Measurements from ENCODE around the gene GMPPA.
A peak's percentile ranks its signal among the peaks of the same experiment; 100 is the strongest.

GMPPA gene

DNA sequence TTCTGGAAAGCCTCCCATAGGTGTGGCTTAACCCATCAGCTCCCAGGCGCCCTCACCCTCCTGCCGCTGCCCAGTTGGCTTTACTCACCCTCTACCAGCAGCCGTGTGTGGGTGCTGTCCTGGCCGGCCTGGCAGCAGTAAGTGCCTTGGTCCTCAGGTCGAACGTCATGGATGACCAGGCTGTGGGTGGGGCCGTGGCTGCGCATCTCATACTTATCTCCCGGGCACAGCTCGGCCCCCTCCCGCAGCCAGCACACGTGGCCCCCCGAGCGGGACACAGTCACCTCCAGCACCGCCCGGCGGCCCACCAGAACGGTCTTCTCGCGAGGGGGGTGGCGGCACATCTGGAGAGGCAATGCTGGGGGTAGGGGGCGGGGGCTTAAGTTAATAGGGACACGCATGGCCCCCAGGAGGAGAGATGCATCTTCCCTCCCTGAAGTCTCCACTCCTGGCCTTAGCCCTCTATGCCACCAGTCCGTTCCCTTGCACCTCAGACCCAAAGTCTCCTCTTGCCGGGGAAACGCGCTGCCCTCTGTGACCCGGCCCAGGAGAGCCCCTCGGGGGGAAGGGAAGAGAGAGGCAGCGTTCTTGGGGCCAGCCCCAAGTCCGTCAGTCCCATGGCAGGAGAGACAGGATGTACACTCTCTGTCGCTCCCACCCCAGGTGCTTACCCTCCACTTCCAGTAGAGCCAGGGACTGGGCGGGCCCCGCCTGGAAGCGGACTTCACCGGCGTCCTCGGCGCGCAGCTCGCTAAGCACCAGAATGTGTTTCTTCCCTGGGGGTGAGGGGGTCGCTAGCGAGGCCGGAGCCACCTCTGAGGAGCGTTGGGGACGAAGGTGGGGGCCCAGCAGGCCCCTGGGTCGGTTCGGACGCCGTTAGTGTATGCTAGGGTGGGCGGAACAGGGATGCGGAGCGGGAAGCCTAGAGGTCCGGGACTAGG is 53.0 kb downstream of the GMPPA start:
- Mint-ChIP-seq H3K4me3 (peak overlapping the region; percentile 72), H3K27ac (peak overlapping the region; percentile 11), H3K27me3 (ENCODE audit: low read depth) (peaks cover 31% of the 10 kb centered on the region), H3K9me3 (no peaks in the 10 kb centered on the region), H3K4me1 (ENCODE audit: low read depth) (peaks cover 6% of the 10 kb centered on the region), H3K36me3 (ENCODE audit: low read depth) (no peaks in the 10 kb centered on the region)

DNA sequence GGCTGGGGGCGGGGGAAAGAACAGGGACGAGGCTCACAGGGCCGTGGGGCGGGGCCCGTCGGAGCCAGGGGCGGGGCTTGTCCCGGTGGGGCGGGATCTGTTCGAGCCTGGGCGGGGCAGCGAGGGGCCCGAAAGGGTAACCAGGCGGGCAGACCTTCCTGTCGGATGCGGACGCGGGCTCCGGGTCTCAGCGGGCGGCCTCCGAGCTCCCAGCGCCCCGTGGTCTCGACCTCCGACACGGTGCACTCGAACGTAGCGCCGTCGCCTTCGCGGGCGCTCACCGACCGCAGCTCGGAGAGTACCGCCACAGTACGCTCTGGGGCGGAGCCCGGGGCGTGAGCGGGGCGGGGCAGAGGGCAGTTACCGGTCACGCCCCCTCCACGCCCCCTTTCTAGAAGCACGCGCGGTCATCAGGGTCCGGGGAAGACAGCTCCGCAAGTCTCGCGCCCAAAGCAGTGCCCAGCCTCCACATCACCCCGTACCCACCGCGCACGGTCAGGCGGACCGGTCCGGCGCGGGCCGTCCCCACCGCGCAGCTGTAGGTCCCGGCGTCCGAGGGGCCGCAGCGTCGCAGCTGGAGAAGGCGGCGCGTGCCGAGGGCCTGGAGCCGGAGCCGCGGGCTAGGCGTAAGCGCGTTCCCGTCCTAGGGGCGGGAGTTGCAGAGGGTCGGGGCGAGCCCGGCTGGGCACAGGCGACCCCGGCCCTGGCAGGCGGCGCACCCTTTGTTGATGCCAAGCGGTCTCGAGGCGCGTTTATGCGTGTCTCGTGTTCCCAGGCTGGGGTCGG is 53.9 kb downstream of the GMPPA start:
- no peaks in the 10 kb centered on the region for H3K36me3 Mint-ChIP-seq (ENCODE audit: low read depth)
- no peaks in the 10 kb centered on the region for H3K9me3 Mint-ChIP-seq
- H3K4me1 Mint-ChIP-seq (ENCODE audit: low read depth): peaks cover 6% of the 10 kb centered on the region
- H3K4me3 Mint-ChIP-seq: peak overlapping the region; percentile 72
- peaks cover 31% of the 10 kb centered on the region for H3K27me3 Mint-ChIP-seq (ENCODE audit: low read depth)
- no peak overlapping the region for H3K27ac Mint-ChIP-seq

DNA sequence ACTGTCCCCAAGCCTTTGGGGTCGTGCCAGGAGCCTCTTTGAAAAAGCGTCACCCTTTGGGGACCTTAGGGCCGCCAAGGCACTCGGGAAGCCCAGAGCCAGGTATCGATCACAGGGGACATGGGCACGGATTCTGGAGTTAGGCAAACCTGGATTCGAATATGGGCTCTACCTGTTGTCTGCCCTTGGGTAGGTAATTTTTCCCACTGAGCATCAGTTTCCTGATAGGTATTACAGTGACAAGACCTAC is 54.4 kb downstream of the GMPPA start:
- peaks cover 31% of the 10 kb centered on the region for H3K27me3 Mint-ChIP-seq (ENCODE audit: low read depth)

DNA sequence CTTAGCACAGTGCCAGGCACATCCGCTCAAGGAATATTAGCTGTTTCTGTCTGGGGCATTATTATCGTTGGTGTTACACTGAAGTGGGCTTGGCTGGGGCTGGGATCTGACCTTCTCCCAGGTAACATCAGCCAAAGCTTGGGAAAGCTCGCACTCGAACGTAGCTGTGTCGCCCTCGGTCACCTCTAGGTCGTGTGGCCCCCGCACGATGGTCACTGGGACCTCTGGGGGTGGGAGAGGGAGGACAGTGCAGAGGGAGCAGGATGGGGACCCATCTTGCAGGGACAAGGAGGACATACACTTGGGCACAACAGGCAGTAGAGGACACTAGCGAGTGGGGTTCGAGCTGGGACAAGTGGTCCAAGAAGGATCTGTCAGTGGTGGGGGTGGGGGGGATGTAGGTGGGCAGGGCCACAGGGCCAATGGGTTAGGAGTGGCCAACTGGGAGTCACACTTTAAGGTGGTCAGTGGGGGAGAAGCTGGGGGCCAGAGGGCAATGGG is 54.8 kb downstream of the GMPPA start:
- Mint-ChIP-seq H3K27me3 (ENCODE audit: low read depth) (peaks cover 27% of the 10 kb centered on the region), H3K4me3 (no peak overlapping the region), H3K9me3 (no peaks in the 10 kb centered on the region), H3K27ac (no peak overlapping the region), H3K36me3 (ENCODE audit: low read depth) (no peaks in the 10 kb centered on the region), H3K4me1 (ENCODE audit: low read depth) (peaks cover 6% of the 10 kb centered on the region)

More for the DNA sequence above, 54.4 kb downstream of the GMPPA start:
- Mint-ChIP-seq H3K4me3 (no peak overlapping the region), H3K27ac (no peak overlapping the region), H3K9me3 (no peaks in the 10 kb centered on the region), H3K36me3 (ENCODE audit: low read depth) (no peaks in the 10 kb centered on the region), H3K4me1 (ENCODE audit: low read depth) (peaks cover 6% of the 10 kb centered on the region)

DNA sequence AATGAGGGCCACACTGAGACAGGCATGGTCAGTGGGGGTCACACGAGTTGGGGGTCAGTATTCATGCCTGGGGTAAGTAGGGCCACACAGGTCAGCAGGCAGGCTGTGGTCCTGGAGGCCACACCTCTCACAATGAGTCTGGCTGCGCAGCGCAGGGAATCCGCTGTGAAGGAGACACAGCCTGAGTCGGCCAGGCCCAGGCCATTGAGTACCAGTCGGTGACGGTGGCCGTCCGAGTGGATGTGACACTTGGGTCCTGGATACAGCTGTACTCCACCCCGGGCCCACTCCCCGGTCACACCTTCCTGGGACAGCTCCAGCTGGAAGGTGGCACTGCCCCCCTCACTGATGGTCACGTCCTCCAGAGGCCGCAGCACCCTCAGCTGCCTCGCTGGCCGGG is 55.7 kb downstream of the GMPPA start:
- no peaks in the 10 kb centered on the region for H3K36me3 Mint-ChIP-seq (ENCODE audit: low read depth)
- peaks cover 6% of the 10 kb centered on the region for H3K4me1 Mint-ChIP-seq (ENCODE audit: low read depth)
- H3K27ac Mint-ChIP-seq: no peak overlapping the region
- peaks cover 26% of the 10 kb centered on the region for H3K27me3 Mint-ChIP-seq (ENCODE audit: low read depth)
- H3K9me3 Mint-ChIP-seq: no peaks in the 10 kb centered on the region
- H3K4me3 Mint-ChIP-seq: no peak overlapping the region

DNA sequence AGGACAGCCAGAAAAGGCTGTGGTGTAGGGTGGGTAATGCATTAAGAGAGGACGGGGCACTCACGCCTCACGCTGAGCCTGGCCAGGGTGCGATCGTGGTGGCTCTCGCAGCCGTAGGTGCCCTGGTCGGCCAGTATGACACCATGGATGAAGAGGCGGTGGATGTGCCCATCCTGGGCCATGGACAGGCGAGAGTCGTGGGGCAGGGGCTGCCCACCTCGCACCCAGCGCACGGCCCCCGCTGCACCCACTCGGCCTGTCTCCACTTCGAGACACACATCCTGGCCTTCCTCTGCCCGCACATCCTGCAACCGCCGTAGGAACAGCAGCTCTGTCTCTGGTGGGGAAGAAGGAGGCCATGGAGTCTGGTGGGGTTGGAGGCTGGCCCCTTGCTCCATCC is 57.3 kb downstream of the GMPPA start:
- Mint-ChIP-seq H3K36me3 (ENCODE audit: low read depth) (no peaks in the 10 kb centered on the region), H3K27ac (no peak overlapping the region), H3K9me3 (no peaks in the 10 kb centered on the region)

DNA sequence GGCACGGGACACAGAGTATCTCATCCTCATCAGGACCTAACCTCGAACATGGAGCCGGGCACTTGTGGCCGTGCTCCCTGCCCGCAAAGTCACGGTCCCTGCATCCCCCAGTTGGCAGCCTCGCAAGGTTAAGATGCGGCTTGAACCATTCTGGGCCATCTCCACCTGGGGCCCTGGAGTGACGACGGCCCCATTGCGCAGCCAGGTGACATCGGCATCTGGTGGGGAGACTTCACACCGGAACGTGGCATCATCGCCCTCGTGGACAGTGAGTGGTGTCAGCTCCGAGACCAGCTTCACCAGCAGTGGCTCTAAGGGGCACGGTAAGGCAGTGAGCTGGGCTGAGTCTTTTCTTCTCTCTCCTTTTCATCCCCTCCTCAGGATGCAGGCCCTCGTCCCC is 57.7 kb downstream of the GMPPA start:
- no peak overlapping the region for H3K27ac Mint-ChIP-seq
- peaks cover 2% of the 10 kb centered on the region for H3K4me1 Mint-ChIP-seq (ENCODE audit: low read depth)
- peaks cover 17% of the 10 kb centered on the region for H3K27me3 Mint-ChIP-seq (ENCODE audit: low read depth)
- no peaks in the 10 kb centered on the region for H3K9me3 Mint-ChIP-seq
- no peaks in the 10 kb centered on the region for H3K36me3 Mint-ChIP-seq (ENCODE audit: low read depth)
- H3K4me3 Mint-ChIP-seq: no peak overlapping the region

More for the DNA sequence above, 57.3 kb downstream of the GMPPA start:
- peaks cover 20% of the 10 kb centered on the region for H3K27me3 Mint-ChIP-seq (ENCODE audit: low read depth)
- peaks cover 3% of the 10 kb centered on the region for H3K4me1 Mint-ChIP-seq (ENCODE audit: low read depth)
- no peak overlapping the region for H3K4me3 Mint-ChIP-seq
